ENCODE data around the gene SLC9A9.

Gene SLC9A9

GRCh38 chr3:143650827-143651226, 197.4 kb downstream of the SLC9A9 start:
- ChIA-PET CTCF (interaction anchor here (0.8 to 2.7 kb wide), 6 partner anchors 17 to 217 kb away, joined by 3 to 13 read pairs (median 4); no protein-coding TSS in a partner anchor), POLR2A (no interaction called here)
- DNase-seq (ENCODE audit: extremely low spot score), result no peak
- no peak for TF ChIP-seq CTCF (IDR thresholded peaks at IDR 0.05; ENCODE audit: control extremely low read depth, extremely low read depth, low read depth, missing control alignments)

DNA sequence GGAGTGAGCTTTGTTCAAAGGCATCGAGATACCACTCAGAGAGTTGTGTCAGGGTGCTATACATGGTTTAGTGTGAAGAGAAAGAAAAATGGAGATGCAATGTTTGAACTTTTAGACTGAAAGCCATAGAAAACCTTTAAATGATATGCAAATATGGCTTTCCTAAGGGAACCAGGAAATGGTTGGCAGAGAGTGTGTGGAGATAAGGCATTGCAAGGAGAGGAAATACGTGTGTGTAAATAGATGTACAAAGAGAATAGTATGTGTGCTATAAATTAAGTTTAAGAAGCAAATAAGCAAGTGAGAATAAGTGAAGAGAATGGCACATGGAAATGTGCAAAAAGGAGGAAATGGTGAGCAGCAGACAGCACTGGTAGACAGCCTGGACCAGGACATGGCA, 198.1 kb downstream of the SLC9A9 start:
- ChIA-PET POLR2A (no interaction called here), CTCF (interaction anchor here (0.8 to 2.7 kb wide), 9 partner anchors 11 to 216 kb away, joined by 3 to 13 read pairs (median 4); no protein-coding TSS in a partner anchor)
- TF ChIP-seq CTCF (IDR thresholded peaks at IDR 0.05; ENCODE audit: control extremely low read depth, extremely low read depth, low read depth, missing control alignments), result no peak
- no peak for DNase-seq (ENCODE audit: extremely low spot score)

DNA sequence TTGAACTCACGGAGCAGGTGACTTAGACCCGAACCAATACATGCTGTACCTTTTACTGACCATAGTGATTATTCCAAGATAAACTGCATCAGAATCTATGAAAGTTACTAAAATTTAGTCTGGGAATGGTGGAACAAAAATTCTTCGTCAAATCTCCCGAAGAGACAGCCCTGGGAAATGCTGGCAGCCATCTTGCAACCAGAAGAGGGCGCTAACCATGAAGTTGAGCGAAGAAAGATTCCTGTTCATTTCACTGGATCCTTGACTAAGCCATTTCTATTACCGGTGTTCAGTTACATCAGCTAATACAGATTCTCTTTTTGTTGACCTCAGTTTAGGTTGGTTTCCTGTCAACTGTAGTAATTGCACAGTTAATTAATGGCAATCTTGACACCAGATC, 199.6 kb downstream of the SLC9A9 start:
- ChIA-PET POLR2A (no interaction called here), CTCF (interaction anchor here (1.0 to 1.7 kb wide), 3 partner anchors 10 to 51 kb away, joined by 3 to 5 read pairs (median 5); no protein-coding TSS in a partner anchor)
- TF ChIP-seq CTCF (IDR thresholded peaks at IDR 0.05; ENCODE audit: control extremely low read depth, extremely low read depth, low read depth, missing control alignments), result no peak
- DNase-seq (ENCODE audit: extremely low spot score), result no peak

DNA sequence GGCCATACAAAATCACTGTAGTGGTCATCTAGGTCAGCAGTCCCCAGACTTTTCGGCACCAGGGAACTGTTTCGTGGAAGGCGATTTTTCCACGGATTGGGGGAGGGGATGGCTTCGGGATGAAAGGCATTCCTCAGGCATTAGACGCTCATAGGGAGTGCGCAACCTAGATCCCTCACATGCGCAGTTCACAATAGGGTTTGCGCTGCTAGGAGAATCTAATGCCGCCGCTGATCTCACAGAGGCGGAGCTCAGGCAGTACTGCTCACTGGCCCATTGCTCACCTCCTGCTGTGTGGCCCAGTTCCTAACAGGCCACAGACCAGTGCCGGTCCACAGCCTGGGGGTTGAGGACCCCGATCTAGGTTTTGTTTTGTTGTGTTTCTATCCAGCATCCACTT, 200.1 kb downstream of the SLC9A9 start:
- POLR2A ChIA-PET, result no interaction called here
- CTCF ChIA-PET, result interaction anchor here (1.0 to 1.7 kb wide), 2 partner anchors 25 to 51 kb away, joined by 3 to 5 read pairs; no protein-coding TSS in a partner anchor
- no peak for TF ChIP-seq CTCF (IDR thresholded peaks at IDR 0.05; ENCODE audit: control extremely low read depth, extremely low read depth, low read depth, missing control alignments)
- no peak for DNase-seq (ENCODE audit: extremely low spot score)

- DNase-seq (ENCODE audit: extremely low spot score), result peak; percentile 42
- POLR2A ChIA-PET, result no interaction called here
- CTCF ChIA-PET, result interaction anchor here (0.8 to 4.2 kb wide), 14 partner anchors 9 to 214 kb away, joined by 3 to 26 read pairs (median 4); no protein-coding TSS in a partner anchor
- TF ChIP-seq CTCF (IDR thresholded peaks at IDR 0.05; ENCODE audit: control extremely low read depth, extremely low read depth, low read depth, missing control alignments), result peak; percentile 39
Measured at GRCh38 chr3:143644370-143645089, 203.7 kb downstream of the SLC9A9 start.

- DNase-seq (ENCODE audit: extremely low spot score), result no peak
- TF ChIP-seq CTCF (IDR thresholded peaks at IDR 0.05; ENCODE audit: control extremely low read depth, extremely low read depth, low read depth, missing control alignments), result no peak
- ChIA-PET CTCF (interaction anchor here (0.8 to 4.2 kb wide), 13 partner anchors 8 to 327 kb away, joined by 3 to 26 read pairs (median 4); no protein-coding TSS in a partner anchor), POLR2A (no interaction called here)
Measured at GRCh38 chr3:143643905-143644304, 204.4 kb downstream of the SLC9A9 start.
